IPS DF 6.9 (cell line): ENCODE data around the gene OR2H1.

Experiments used
- DNase-seq: peaks from one replicate; pipeline ENCODE4 v3.0.0-alpha.2; 2013; ENCODE audit warnings: low read depth, low spot score
- H3K27ac ChIP-seq: one replicate; pipeline ENCODE4 v1.5.1; 2013; ENCODE audit warnings: low read length, control low read depth
- H3K27me3 ChIP-seq: 2 replicates; pipeline ENCODE4 v1.6.1; 2013; ENCODE audit warnings: mild to moderate bottlenecking, low read length; ENCODE audit not compliant: control insufficient read depth, insufficient read depth
- H3K36me3 ChIP-seq: 2 replicates; pipeline ENCODE4 v1.6.1; 2013; ENCODE audit warnings: low read length; ENCODE audit not compliant: control insufficient read depth, insufficient read depth
- H3K4me1 ChIP-seq: 2 replicates; pipeline ENCODE4 v1.6.1; 2013; ENCODE audit warnings: low read length; ENCODE audit not compliant: control insufficient read depth, insufficient read depth
- H3K4me3 ChIP-seq: 2 replicates; pipeline ENCODE4 v1.5.1; 2013; ENCODE audit warnings: mild to moderate bottlenecking, low read length
- H3K9me3 ChIP-seq: 2 replicates; pipeline ENCODE4 v1.6.1; 2013; ENCODE audit warnings: low read length, inconsistent platforms; ENCODE audit not compliant: control insufficient read depth, insufficient read depth
- WGBS: extraction: QIAGEN DNeasy Blood & Tissue Kit; methylation state at CpG from one replicate; pipeline ENCODE4 v1.1.7; 2013; ENCODE audit warnings: mixed read lengths, missing lambda C conversion rate; ENCODE audit not compliant: insufficient read length, insufficient coverage; 5-methylcytosine and 5-hydroxymethylcytosine counted together

OR2H1 gene

DNA sequence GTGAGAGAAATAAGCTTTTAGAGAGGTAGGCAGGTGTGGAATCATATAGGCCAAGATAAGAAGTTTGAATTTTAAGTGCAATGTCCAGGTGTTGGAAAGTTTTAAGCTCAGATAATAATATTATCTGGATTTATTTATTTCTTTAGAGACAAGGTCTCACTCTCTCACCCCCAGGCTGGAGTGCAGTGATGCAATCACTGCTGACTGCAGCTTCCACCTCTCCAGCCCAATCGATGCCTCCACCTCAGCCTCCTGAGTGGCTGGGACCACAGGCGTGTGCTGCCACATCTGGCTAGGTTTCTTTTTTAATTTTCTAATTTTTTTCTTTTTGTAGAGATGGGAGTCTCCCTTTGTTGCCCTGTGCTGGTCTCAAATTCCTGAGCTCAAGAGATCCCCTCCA is 36.3 kb downstream of the OR2H1 start:
- WGBS: no CpG with 5 or more reads among the region's 2 CpGs
- no peaks in the 10 kb centered on the region for H3K36me3 ChIP-seq
- no peak overlapping the region for H3K27ac ChIP-seq
- DNase-seq: no peak
- H3K4me1 ChIP-seq: no peaks in the 10 kb centered on the region
- H3K4me3 ChIP-seq: no peak overlapping the region
- H3K27me3 ChIP-seq: no peaks in the 10 kb centered on the region
- no peaks in the 10 kb centered on the region for H3K9me3 ChIP-seq

DNA sequence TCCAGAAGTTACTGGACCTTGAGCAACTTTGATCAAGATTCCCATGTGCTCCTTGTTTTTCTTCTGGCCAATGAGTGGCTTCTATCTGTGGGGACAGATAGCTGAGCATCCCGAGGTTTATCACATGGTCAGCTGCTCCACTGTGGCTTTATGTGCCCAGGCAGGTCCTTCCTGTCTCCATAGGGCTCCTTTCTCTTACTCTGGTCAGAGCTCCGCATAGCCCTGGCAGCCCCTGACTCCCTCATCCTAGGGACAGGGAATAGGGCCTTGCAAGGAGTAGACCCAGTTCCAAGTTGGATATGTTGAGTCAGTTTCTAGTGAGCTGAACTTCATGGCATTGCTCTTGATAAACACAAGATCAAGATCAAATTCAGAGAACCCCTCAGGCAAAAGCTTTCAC is 37.2 kb downstream of the OR2H1 start:
- no peaks in the 10 kb centered on the region for H3K4me1 ChIP-seq
- no peaks in the 10 kb centered on the region for H3K27me3 ChIP-seq
- H3K4me3 ChIP-seq: no peak overlapping the region
- no peaks in the 10 kb centered on the region for H3K36me3 ChIP-seq
- no peaks in the 10 kb centered on the region for H3K9me3 ChIP-seq
- DNase-seq: no peak
- H3K27ac ChIP-seq: no peak overlapping the region
- WGBS: no CpG with 5 or more reads among the region's 2 CpGs

DNA sequence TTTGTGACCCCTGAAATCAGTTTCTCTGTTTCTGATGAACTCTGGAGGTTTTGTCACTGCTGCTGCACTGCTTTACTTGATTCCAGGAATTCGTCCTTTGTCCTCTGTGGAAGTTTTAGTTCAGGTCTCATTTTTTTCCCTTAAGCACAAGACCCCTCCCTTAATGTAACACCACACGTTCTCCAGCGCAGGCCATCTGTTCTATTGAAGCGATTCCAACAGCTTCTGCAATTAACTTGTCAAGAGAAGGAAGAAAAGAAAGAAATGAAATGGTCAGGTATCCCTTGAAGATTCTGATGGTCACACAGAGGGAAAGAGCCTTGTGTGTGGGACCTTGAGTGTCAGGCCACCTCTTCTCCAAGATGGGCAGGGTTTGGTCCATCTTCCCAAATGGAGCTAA is 38.6 kb downstream of the OR2H1 start:
- DNase-seq: no peak
- Histone ChIP-seq H3K9me3 (no peaks in the 10 kb centered on the region), H3K36me3 (no peaks in the 10 kb centered on the region), H3K27ac (no peak overlapping the region), H3K27me3 (no peaks in the 10 kb centered on the region), H3K4me3 (no peak overlapping the region), H3K4me1 (no peaks in the 10 kb centered on the region)
- WGBS: no CpG with 5 or more reads among the region's 4 CpGs

GRCh38 chr6:29496961-29497360 is 40.0 kb downstream of the OR2H1 start:
- Histone ChIP-seq H3K27me3 (no peaks in the 10 kb centered on the region), H3K4me1 (no peaks in the 10 kb centered on the region), H3K9me3 (no peaks in the 10 kb centered on the region), H3K4me3 (no peak overlapping the region), H3K27ac (no peak overlapping the region), H3K36me3 (no peaks in the 10 kb centered on the region)
- no CpG with 5 or more reads among the region's 4 CpGs for WGBS
- no peak for DNase-seq

GRCh38 chr6:29499704-29500103 is 42.7 kb downstream of the OR2H1 start:
- Histone ChIP-seq H3K9me3 (no peaks in the 10 kb centered on the region), H3K27me3 (no peaks in the 10 kb centered on the region), H3K4me3 (no peak overlapping the region), H3K27ac (no peak overlapping the region), H3K4me1 (no peaks in the 10 kb centered on the region), H3K36me3 (no peaks in the 10 kb centered on the region)
- WGBS: no CpG with 5 or more reads among the region's 5 CpGs
- no peak for DNase-seq

DNA sequence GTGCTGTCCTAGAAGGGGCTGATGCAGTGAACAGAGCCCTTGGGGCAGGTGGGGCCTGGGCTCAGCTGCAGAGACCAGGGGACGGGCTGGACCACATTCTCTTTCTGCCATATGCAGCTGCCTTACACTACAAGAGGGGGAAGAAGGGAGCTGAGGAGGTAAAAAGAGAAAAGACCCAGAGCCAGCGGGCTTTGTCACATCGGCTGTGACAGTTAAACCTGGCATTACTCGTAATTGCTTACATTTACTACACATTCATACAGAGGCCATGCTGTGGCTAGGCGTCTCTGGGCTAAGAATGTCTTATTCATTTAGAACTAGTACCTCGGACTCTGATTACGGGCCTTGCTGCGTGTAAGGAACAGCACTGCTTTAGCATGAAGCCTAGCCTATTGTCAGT is 43.6 kb downstream of the OR2H1 start:
- no peaks in the 10 kb centered on the region for H3K9me3 ChIP-seq
- WGBS: no CpG with 5 or more reads among the region's 8 CpGs
- H3K36me3 ChIP-seq: no peaks in the 10 kb centered on the region
- no peak for DNase-seq
- H3K4me3 ChIP-seq: no peak overlapping the region
- no peaks in the 10 kb centered on the region for H3K27me3 ChIP-seq
- H3K4me1 ChIP-seq: no peaks in the 10 kb centered on the region
- H3K27ac ChIP-seq: no peak overlapping the region

GRCh38 chr6:29501106-29501505 is 44.2 kb downstream of the OR2H1 start:
- Histone ChIP-seq H3K9me3 (no peaks in the 10 kb centered on the region), H3K36me3 (no peaks in the 10 kb centered on the region), H3K27ac (no peak overlapping the region), H3K27me3 (no peaks in the 10 kb centered on the region), H3K4me3 (no peak overlapping the region), H3K4me1 (no peaks in the 10 kb centered on the region)
- DNase-seq: no peak
- no CpG with 5 or more reads among the region's 6 CpGs for WGBS

GRCh38 chr6:29502181-29502580 is 45.2 kb downstream of the OR2H1 start:
- Histone ChIP-seq H3K4me1 (no peaks in the 10 kb centered on the region), H3K27me3 (no peaks in the 10 kb centered on the region), H3K36me3 (no peaks in the 10 kb centered on the region), H3K9me3 (no peaks in the 10 kb centered on the region), H3K27ac (no peak overlapping the region), H3K4me3 (no peak overlapping the region)
- no peak for DNase-seq
- WGBS: no CpG with 5 or more reads among the region's 3 CpGs

GRCh38 chr6:29502597-29502996 is 45.6 kb downstream of the OR2H1 start:
- no peak for DNase-seq
- WGBS: no CpG with 5 or more reads among the region's 5 CpGs
- Histone ChIP-seq H3K9me3 (no peaks in the 10 kb centered on the region), H3K4me3 (no peak overlapping the region), H3K27ac (no peak overlapping the region), H3K36me3 (no peaks in the 10 kb centered on the region), H3K4me1 (no peaks in the 10 kb centered on the region), H3K27me3 (no peaks in the 10 kb centered on the region)

DNA sequence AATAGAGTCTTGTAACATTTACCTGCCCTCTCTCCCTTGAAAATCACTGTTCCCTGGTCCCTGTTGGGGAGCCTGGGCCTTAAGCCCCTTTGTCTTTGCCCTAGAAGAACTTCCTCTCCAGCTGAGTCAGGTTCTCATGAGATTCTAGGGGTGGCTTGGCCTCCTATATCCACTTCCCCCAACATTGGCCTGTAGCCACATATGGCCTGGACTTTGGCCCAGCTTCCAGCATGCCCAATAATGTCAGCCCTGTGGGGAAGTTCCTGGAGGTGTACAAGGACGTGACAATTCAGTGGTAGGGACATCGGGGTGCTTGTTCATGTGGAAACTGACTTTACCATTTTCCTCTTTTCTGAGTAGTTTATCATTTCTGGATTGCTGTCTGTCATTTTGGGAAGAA is 48.0 kb downstream of the OR2H1 start:
- Histone ChIP-seq H3K4me3 (no peak overlapping the region), H3K36me3 (no peaks in the 10 kb centered on the region), H3K27ac (no peak overlapping the region), H3K27me3 (no peaks in the 10 kb centered on the region), H3K9me3 (no peaks in the 10 kb centered on the region), H3K4me1 (no peaks in the 10 kb centered on the region)
- DNase-seq: no peak
- no CpG with 5 or more reads among the region's 2 CpGs for WGBS

DNA sequence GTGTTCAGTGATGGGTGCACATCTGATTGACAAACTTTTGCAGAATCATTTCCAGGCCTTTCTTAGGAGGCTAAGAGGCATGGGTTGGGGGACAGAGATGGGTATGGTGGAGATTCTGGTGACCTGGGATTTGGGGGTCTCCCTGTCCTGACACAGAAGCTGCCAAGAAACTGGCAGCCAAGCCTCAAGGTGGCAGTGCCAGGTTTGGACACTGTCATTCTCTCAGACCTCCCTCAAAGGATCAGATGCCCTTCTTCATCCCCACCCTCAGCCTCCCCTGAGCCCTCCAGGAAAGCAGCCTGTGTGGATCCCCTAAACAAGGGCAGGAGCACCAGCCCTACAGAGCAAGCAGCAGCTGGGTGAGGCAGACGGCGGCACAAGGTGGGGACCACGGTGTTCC is 48.9 kb downstream of the OR2H1 start:
- H3K4me1 ChIP-seq: peaks cover 1% of the 10 kb centered on the region; the same call in 1 of the 2 replicates
- H3K9me3 ChIP-seq: no peaks in the 10 kb centered on the region
- no CpG with 5 or more reads among the region's 3 CpGs for WGBS
- H3K27ac ChIP-seq: no peak overlapping the region
- no peaks in the 10 kb centered on the region for H3K27me3 ChIP-seq
- no peaks in the 10 kb centered on the region for H3K36me3 ChIP-seq
- H3K4me3 ChIP-seq: no peak overlapping the region
- no peak for DNase-seq
